Activated CD8-positive, alpha-beta T cell treated with anti-CD3 and anti-CD28 coated beads for 36 hours (primary cell): Measurements from ENCODE around the gene STK32C. TPM values are rescaled to one million over a fixed set of nuclear protein-coding genes. Genes with fewer than 3 reads are reported as not detected.
"Not testable (repeated sequence)": the region's sequence is repeated elsewhere in the genome, so short reads cannot be mapped to it uniquely, and the experiment has no call there.

Source experiments
- ATAC-seq: fragments of 200-7000 bp; cut with Tn5 transposase; one replicate; pipeline ENCODE4 v1.10.0; 2021; ENCODE audit warnings: mild to moderate bottlenecking, moderate library complexity
- CTCF ChIA-PET: fragments of 350-600 bp; sonication (Branson Sonifier 250); formaldehyde crosslinking; loops from one replicate; lab custom pipeline; 2021; ENCODE audit warnings: antibody characterized with exemption; lab: Charles Lee
- POLR2A ChIA-PET: fragments of 350-600 bp; sonication (Branson Sonifier 250); formaldehyde crosslinking; loops from one replicate; lab custom pipeline; 2021; ENCODE audit warnings: antibody characterized with exemption; lab: Charles Lee
- DNase-seq: peaks from one replicate; pipeline ENCODE4 v3.0.0-alpha.2; 2020
- H3K27ac Mint-ChIP-seq: one replicate; pipeline ENCODE4 v1.8.0; 2021; ENCODE audit warnings: mild to moderate bottlenecking, mixed read lengths
- H3K27me3 Mint-ChIP-seq: one replicate; pipeline ENCODE4 v1.8.0; 2021; ENCODE audit warnings: mixed read lengths
- H3K36me3 Mint-ChIP-seq: one replicate; pipeline ENCODE4 v1.8.0; 2021; ENCODE audit warnings: low read depth, mixed read lengths
- H3K4me1 Mint-ChIP-seq: one replicate; pipeline ENCODE4 v1.8.0; 2021; ENCODE audit warnings: low read depth, mixed read lengths
- H3K4me3 Mint-ChIP-seq: one replicate; pipeline ENCODE4 v1.8.0; 2021; ENCODE audit warnings: mild to moderate bottlenecking, moderate library complexity, mixed read lengths
- H3K9me3 Mint-ChIP-seq: one replicate; pipeline ENCODE4 v1.8.0; 2021; ENCODE audit warnings: mixed read lengths
- intact Hi-C: fragments of 100-400 bp; cut with micrococcal nuclease; formaldehyde crosslinking; loops from one replicate; pipeline ENCODE4 v1.10.0; 2022
- total RNA-seq, 2 experiments: library from RNA; stranded (reverse); gene quantifications; one replicate each; pipeline ENCODE4 v1.2.3, GENCODE V29; 2021
- TF ChIP-seq, protein P1 (sequence below): fragments of 200-600 bp; IDR thresholded peaks from one replicate; pipeline ENCODE4 v1.8.0; 2022; ENCODE audit warnings: antibody characterized with exemption, mild to moderate bottlenecking

Gene STK32C
- total RNA-seq, 2 experiments from 2014 or later: 29.3 to 31.4 TPM

DNA sequence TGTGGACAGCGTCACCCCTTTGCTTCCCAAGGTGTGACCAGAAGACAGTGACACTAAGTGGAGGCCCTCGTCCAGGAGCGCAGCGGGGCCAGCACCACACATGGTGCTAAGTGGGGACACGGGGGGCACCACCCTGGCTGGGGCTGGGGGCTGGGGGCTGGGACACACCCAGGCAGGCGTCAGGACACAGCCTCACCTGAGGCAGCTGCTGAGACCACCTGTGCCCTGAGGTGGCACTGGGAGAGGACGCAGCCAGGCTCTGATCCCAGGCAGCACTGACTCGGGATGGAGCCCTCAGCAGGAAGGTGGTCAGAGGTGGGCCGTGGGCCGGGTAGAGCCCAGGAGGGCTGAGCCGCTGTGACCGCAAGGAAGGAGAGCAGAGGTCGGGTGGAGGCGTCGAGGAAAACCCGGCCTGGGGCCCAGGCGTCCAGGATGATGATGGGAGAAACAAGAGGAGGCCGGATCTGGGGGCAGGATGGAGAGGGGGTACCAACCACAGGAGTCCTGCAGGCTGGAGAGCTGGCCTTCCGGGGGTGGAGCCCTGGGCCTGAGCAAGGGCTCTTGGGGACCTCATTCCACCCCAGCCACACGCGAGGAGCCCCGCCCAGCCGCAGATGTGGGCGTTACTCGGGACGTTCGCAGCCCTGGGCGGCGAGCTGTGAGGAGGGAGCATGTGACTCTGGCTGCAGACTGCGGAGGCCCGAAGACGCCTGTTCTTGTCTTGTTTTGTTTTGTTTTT, 46.8 kb upstream of the STK32C start:
- intact Hi-C loops: loop anchor here (10.0 kb wide), 1 partner anchor 130 kb away; no protein-coding TSS in a partner anchor
- Mint-ChIP-seq H3K27ac (no peak overlapping the region), H3K9me3 (no peaks in the 10 kb centered on the region), H3K36me3 (no peaks in the 10 kb centered on the region), H3K4me1 (no peaks in the 10 kb centered on the region), H3K27me3 (no peaks in the 10 kb centered on the region), H3K4me3 (no peak overlapping the region)
- ChIA-PET POLR2A (no interaction called here), CTCF (interaction anchor here (0.7 kb wide), 1 partner anchor 13 kb away, joined by 3 read pairs; no protein-coding TSS in a partner anchor)
- no peak for ATAC-seq
- TF ChIP-seq, protein P1, sequence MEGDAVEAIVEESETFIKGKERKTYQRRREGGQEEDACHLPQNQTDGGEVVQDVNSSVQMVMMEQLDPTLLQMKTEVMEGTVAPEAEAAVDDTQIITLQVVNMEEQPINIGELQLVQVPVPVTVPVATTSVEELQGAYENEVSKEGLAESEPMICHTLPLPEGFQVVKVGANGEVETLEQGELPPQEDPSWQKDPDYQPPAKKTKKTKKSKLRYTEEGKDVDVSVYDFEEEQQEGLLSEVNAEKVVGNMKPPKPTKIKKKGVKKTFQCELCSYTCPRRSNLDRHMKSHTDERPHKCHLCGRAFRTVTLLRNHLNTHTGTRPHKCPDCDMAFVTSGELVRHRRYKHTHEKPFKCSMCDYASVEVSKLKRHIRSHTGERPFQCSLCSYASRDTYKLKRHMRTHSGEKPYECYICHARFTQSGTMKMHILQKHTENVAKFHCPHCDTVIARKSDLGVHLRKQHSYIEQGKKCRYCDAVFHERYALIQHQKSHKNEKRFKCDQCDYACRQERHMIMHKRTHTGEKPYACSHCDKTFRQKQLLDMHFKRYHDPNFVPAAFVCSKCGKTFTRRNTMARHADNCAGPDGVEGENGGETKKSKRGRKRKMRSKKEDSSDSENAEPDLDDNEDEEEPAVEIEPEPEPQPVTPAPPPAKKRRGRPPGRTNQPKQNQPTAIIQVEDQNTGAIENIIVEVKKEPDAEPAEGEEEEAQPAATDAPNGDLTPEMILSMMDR: no peak
- no peak for DNase-seq

DNA sequence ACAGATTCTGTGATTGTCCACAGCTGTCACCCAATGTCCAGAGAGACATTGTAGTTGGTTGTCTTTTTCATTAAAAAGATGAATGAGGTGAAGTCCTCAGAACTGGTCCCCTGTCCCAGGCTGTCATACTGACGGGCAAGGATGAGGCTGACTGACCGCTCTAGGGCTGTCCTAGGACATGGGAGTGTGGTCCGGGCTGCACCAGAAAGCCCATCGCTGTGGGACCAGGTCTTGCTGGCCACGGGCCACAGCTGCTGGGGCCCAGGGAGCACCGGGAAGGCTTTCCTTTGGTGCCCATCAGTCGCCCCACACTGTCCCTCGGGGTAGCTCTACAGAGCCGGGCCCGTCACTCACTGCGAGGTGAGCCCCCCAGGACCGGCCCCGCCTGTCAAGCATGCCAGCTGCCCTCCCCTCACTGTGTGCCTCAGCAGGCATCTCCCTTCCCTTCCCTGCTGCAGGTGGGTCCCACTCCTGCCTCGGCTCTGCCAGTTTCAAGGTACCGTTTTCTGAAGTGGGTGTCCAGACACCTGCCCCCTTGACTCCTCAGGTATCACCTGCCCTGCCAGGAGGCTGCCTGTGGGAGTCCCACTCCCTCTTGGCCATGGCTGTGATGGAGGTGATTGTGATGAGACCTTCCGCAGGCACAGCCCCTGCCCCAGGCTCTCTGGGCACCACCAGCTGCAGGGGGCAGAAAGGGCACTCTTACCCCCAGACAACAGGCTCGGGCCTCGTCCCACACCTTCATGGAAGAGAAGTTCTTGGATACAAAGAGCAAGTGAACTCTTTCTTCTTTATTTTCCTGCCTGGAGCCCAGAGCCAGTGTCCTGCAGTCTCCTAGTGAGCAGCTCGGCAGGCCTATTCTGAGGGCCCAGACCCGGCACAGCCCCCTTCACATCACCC, 46.0 kb upstream of the STK32C start:
- TF ChIP-seq, protein P1: no peak
- POLR2A ChIA-PET: no interaction called here
- H3K27ac Mint-ChIP-seq: no peak overlapping the region
- no peak overlapping the region for H3K4me3 Mint-ChIP-seq
- intact Hi-C loops: loop anchor here (10.0 kb wide), 1 partner anchor 129 kb away; no protein-coding TSS in a partner anchor
- no peaks in the 10 kb centered on the region for H3K9me3 Mint-ChIP-seq
- no peaks in the 10 kb centered on the region for H3K27me3 Mint-ChIP-seq
- no peaks in the 10 kb centered on the region for H3K36me3 Mint-ChIP-seq
- CTCF ChIA-PET: interaction anchor here (0.6 to 1.2 kb wide), 11 partner anchors 7 to 190 kb away, joined by 3 to 6 read pairs (median 3); no protein-coding TSS in a partner anchor
- no peaks in the 10 kb centered on the region for H3K4me1 Mint-ChIP-seq
- ATAC-seq (no peak), DNase-seq (no peak)

DNA sequence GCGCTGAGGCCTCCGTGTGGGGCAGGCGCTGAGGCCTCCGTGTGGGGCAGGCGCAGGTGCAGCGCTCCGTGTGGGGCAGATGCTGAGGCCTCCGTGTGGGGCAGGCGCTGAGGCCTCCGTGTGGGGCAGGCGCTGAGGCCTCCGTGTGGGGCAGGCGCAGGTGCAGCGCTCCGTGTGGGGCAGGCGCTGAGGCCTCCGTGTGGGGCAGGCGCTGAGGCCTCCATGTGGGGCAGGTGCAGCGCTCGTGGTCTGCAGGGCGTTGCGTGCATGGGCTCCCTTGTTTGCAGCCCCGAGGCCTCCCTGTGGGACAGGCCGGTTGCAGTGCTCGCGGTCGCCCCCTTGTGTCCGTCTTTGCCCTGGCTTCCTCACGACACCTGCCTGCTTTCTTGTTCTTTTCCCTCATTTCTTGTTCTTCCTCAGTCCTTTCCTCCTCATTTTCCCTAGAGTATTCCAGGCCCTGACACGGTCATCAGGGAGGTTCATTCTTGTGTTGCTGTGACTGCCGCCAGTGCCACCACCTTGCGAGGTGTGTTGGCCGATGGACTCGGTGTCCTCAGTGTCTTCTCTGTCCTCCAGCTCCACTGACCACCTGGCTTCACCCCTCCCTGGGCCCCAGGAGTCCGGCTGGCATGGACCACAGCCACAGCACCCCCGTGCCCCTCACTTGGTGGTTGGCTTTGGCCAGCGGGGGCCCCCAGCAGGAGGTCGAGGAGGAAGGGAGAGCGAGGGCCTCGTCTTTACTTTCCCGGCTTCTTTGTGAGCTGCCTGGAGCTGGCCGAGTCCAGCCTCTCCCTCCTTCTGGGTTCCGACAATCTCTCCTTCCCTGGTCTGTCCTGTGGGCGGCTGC, 44.9 kb upstream of the STK32C start:
- TF ChIP-seq, protein P1: peak; percentile 73
- POLR2A ChIA-PET: not testable (repeated sequence)
- CTCF ChIA-PET: interaction anchor here (0.6 to 1.2 kb wide), 11 partner anchors 8 to 191 kb away, joined by 3 to 6 read pairs (median 3); no protein-coding TSS in a partner anchor

DNA sequence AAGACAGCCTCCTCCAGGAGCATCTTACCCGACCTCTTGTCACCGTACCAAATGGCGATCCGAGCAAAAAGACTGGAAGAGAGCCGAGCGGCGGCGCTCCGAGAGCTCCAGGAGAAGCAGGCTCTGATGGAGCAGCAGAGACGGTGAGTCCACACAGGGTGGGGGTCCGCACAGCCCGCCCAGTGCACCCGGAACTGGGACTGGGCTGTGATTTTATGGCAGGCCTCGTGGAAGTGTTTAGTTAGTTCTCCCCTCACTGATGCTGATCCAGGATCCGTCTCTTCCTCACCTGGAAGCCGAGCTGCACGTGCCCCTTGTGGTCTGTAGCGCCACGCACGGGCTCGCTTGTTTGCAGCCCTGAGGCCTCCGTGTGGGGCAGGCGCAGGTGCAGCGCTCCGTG, 43.9 kb upstream of the STK32C start:
- no peaks in the 10 kb centered on the region for H3K27me3 Mint-ChIP-seq
- TF ChIP-seq, protein P1: no peak
- ChIA-PET CTCF (no interaction called here), POLR2A (no interaction called here)
- no peaks in the 10 kb centered on the region for H3K36me3 Mint-ChIP-seq
- no peak overlapping the region for H3K27ac Mint-ChIP-seq
- H3K9me3 Mint-ChIP-seq: no peaks in the 10 kb centered on the region
- no peak for DNase-seq
- H3K4me1 Mint-ChIP-seq: no peaks in the 10 kb centered on the region
- no peak for ATAC-seq
- H3K4me3 Mint-ChIP-seq: no peak overlapping the region
- intact Hi-C loops: loop anchor here (10.0 kb wide), 1 partner anchor 127 kb away; no protein-coding TSS in a partner anchor

More for the DNA sequence above, 44.9 kb upstream of the STK32C start:
- intact Hi-C loops: loop anchor here (10.0 kb wide), 1 partner anchor 128 kb away; no protein-coding TSS in a partner anchor
- ATAC-seq: peak; percentile 93
- H3K9me3 Mint-ChIP-seq, H3K4me3 Mint-ChIP-seq, H3K36me3 Mint-ChIP-seq, H3K4me1 Mint-ChIP-seq, H3K27me3 Mint-ChIP-seq, H3K27ac Mint-ChIP-seq: not testable (repeated sequence)
- peak; percentile 87 for DNase-seq
